DOHH2 (cell line): ENCODE data around the gene LRTM2.

Source experiments
- CTCF ChIP-seq: fragments of 200-600 bp; sonication (generic); IDR thresholded peaks from one replicate; pipeline ENCODE4 v1.5.1; 2014; ENCODE audit warnings: antibody characterized with exemption, mild to moderate bottlenecking, low read depth, low read length; ENCODE audit not compliant: poor library complexity, severe bottlenecking
- EZH2phosphoT487 ChIP-seq: fragments of 200-600 bp; sonication (generic); IDR thresholded peaks from 2 replicates; pipeline ENCODE4 v1.6.1; 2017; ENCODE audit warnings: borderline replicate concordance, mild to moderate bottlenecking, antibody characterized with exemption, low read length, moderate library complexity, mixed read lengths

DNA sequence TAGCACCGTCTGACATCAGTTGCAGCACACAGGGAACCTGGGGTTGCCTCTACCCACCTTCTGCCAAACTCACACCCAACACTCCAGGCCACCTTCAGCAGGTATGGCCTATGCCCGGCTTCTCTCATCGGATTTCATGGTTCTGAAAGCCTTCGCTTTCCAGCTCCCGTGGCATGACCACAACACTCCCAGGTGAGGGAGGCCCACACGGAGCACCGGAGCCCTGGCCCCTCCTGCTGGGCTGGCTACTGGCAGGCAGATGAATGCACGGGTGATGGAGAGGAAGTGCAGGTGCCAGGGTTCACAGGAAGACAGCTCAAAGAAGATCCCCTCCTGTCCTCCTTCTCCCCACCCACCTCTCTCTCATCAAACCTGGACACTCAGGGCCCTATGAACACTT is 60.9 kb downstream of the LRTM2 start:
- TF ChIP-seq CTCF (no peak), EZH2phosphoT487 (no peak)
